ENCODE data around the gene RSPO1.

DNA sequence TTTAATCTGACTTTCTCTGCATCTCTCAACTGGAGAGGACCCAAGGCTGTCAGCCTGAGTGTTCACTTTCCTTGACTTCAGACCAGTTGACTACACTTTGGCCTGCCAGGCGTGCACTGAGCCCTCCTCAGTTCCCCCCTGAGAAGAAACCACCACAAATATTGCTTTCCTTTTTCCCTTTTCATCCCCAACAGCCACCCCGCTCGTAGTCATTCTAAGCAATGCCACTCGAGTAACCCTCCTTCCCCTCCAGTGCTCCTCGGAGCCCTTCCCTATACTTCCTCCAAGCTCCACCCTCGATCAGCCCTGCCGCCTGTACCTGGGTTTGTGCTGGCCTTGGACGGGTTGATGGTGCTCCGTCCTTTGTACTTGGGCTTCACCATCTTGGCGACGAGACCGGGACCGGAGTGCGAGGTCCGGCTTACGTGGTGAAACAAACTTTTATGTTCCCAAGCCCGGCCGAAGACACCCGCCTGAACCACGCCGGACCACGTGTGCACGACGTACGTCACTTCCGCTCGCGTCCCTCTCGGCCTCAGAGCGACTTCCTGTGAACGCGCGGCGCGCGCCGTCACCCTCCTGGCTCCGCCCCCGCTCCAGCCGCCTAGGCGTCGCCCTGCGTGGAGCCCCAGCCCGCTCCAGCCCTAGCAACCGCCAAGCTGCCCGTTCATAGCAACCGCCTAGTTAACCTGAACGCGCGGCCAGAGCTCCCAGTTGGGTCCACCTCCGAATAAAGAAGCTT, 39.1 kb downstream of the RSPO1 start, which contains the start of gene GNL2:
- TF ChIP-seq POLR2A (IDR thresholded peaks at IDR 0.05; ENCODE audit: low read depth, low read length) (peak; percentile 93), POU2F2 (IDR thresholded peaks at IDR 0.05; ENCODE audit: low read depth, low read length) (no peak), POLR2AphosphoS5 (IDR thresholded peaks at IDR 0.05; ENCODE audit: low read depth, low read length) (peak; percentile 96)

Data from GM12891 (cell line).